Activated CD8-positive, alpha-beta T cell treated with anti-CD3 and anti-CD28 coated beads for 36 hours (primary cell): ENCODE data around the gene FRAT2. TPM values are rescaled to one million over a fixed set of nuclear protein-coding genes. Genes with fewer than 3 reads are reported as not detected.
A peak's percentile ranks its signal among the peaks of the same experiment; 100 is the strongest.

Experiments
- ATAC-seq: fragments of 200-7000 bp; cut with Tn5 transposase; one replicate; pipeline ENCODE4 v1.10.0; 2021; ENCODE audit warnings: mild to moderate bottlenecking, moderate library complexity
- CTCF ChIA-PET: fragments of 350-600 bp; sonication (Branson Sonifier 250); formaldehyde crosslinking; loops from one replicate; lab custom pipeline; 2021; ENCODE audit warnings: antibody characterized with exemption; lab: Charles Lee
- POLR2A ChIA-PET: fragments of 350-600 bp; sonication (Branson Sonifier 250); formaldehyde crosslinking; loops from one replicate; lab custom pipeline; 2021; ENCODE audit warnings: antibody characterized with exemption; lab: Charles Lee
- DNase-seq: peaks from one replicate; pipeline ENCODE4 v3.0.0-alpha.2; 2020
- H3K27ac Mint-ChIP-seq: one replicate; pipeline ENCODE4 v1.8.0; 2021; ENCODE audit warnings: mild to moderate bottlenecking, mixed read lengths
- H3K27me3 Mint-ChIP-seq: one replicate; pipeline ENCODE4 v1.8.0; 2021; ENCODE audit warnings: mixed read lengths
- H3K36me3 Mint-ChIP-seq: one replicate; pipeline ENCODE4 v1.8.0; 2021; ENCODE audit warnings: low read depth, mixed read lengths
- H3K4me1 Mint-ChIP-seq: one replicate; pipeline ENCODE4 v1.8.0; 2021; ENCODE audit warnings: low read depth, mixed read lengths
- H3K4me3 Mint-ChIP-seq: one replicate; pipeline ENCODE4 v1.8.0; 2021; ENCODE audit warnings: mild to moderate bottlenecking, moderate library complexity, mixed read lengths
- H3K9me3 Mint-ChIP-seq: one replicate; pipeline ENCODE4 v1.8.0; 2021; ENCODE audit warnings: mixed read lengths
- CTCF ChIP-seq: fragments of 200-600 bp; IDR thresholded peaks from one replicate; pipeline ENCODE4 v1.8.0; 2022; ENCODE audit warnings: antibody characterized with exemption, mild to moderate bottlenecking
- intact Hi-C: fragments of 100-400 bp; cut with micrococcal nuclease; formaldehyde crosslinking; loops from one replicate; pipeline ENCODE4 v1.10.0; 2022
- total RNA-seq, 2 experiments: library from RNA; stranded (reverse); gene quantifications; one replicate each; pipeline ENCODE4 v1.2.3, GENCODE V29; 2021

The FRAT2 gene
- 1 to 10 TPM; 5.6 to 6.4 TPM for total RNA-seq

GRCh38 chr10:97334370-97335175, at the start of gene FRAT2:
Gene FRAT2 (minus strand): TSS chr10:97334729. CDS start chr10:97334572, 157 bp downstream.
- H3K4me1 Mint-ChIP-seq = peaks cover 36% of the 10 kb centered on the region
- CTCF ChIA-PET = interaction anchor here (1.4 to 6.5 kb wide), 6 partner anchors 9 to 138 kb away, joined by 5 to 40 read pairs (median 10); partner anchors contain the start of gene FRAT1
- POLR2A ChIA-PET = interaction anchor here (0.6 to 8.2 kb wide), 5 partner anchors 12 to 68 kb away, joined by 3 to 82 read pairs (median 4); partner anchors contain the start of gene FRAT1
- no peaks in the 10 kb centered on the region for H3K27me3 Mint-ChIP-seq
- intact Hi-C loops = loop anchor here (5.0 kb wide), 1 partner anchor 52 kb away; no protein-coding TSS in a partner anchor
- peak within 1 kb of the TSS; percentile 77 for H3K4me3 Mint-ChIP-seq
- no peaks in the 10 kb centered on the region for H3K9me3 Mint-ChIP-seq
- peak within 1 kb of the TSS; percentile 86 for H3K27ac Mint-ChIP-seq
- TF ChIP-seq CTCF = no peak
- ATAC-seq = peak; percentile 82
- DNase-seq = peak; percentile 90
- H3K36me3 Mint-ChIP-seq = peaks cover 4% of the 10 kb centered on the region

GRCh38 chr10:97384156-97384555, 49.6 kb upstream of the FRAT2 start:
- no peak for TF ChIP-seq CTCF
- intact Hi-C loops = no loop called here
- peaks cover 23% of the 10 kb centered on the region for H3K36me3 Mint-ChIP-seq
- no peaks in the 10 kb centered on the region for H3K9me3 Mint-ChIP-seq
- H3K4me3 Mint-ChIP-seq = no peak overlapping the region
- ATAC-seq (no peak), DNase-seq (no peak)
- H3K27me3 Mint-ChIP-seq = no peaks in the 10 kb centered on the region
- no peak overlapping the region for H3K27ac Mint-ChIP-seq
- ChIA-PET POLR2A (interaction anchor here (0.7 kb wide), 1 partner anchor 72 kb away, joined by 3 read pairs; no protein-coding TSS in a partner anchor), CTCF (interaction anchor here (0.8 kb wide), 1 partner anchor 311 kb away, joined by 4 read pairs; no protein-coding TSS in a partner anchor)
- no peaks in the 10 kb centered on the region for H3K4me1 Mint-ChIP-seq

GRCh38 chr10:97383159-97383558, 48.6 kb upstream of the FRAT2 start:
- no peak for ATAC-seq
- ChIA-PET POLR2A (interaction anchor here (0.7 to 0.8 kb wide), 2 partner anchors 17 to 71 kb away, joined by 3 read pairs; no protein-coding TSS in a partner anchor), CTCF (no interaction called here)
- no peak for DNase-seq
- H3K9me3 Mint-ChIP-seq = no peaks in the 10 kb centered on the region
- no peak overlapping the region for H3K4me3 Mint-ChIP-seq
- H3K27me3 Mint-ChIP-seq = no peaks in the 10 kb centered on the region
- no peak overlapping the region for H3K27ac Mint-ChIP-seq
- TF ChIP-seq CTCF = no peak
- intact Hi-C loops = no loop called here
- H3K36me3 Mint-ChIP-seq = peaks cover 19% of the 10 kb centered on the region
- no peaks in the 10 kb centered on the region for H3K4me1 Mint-ChIP-seq

- Mint-ChIP-seq H3K36me3 (peaks cover 20% of the 10 kb centered on the region), H3K4me1 (no peaks in the 10 kb centered on the region), H3K27ac (no peak overlapping the region), H3K9me3 (no peaks in the 10 kb centered on the region), H3K4me3 (no peak overlapping the region), H3K27me3 (no peaks in the 10 kb centered on the region)
- ChIA-PET CTCF (no interaction called here), POLR2A (interaction anchor here (1.2 kb wide), 1 partner anchor 9 kb away, joined by 4 read pairs; no protein-coding TSS in a partner anchor)
- intact Hi-C loops = no loop called here
- DNase-seq = no peak
- TF ChIP-seq CTCF = no peak
- no peak for ATAC-seq
Measured at GRCh38 chr10:97381626-97382025, 47.1 kb upstream of the FRAT2 start.

GRCh38 chr10:97380516-97380915, 46.0 kb upstream of the FRAT2 start:
- H3K9me3 Mint-ChIP-seq = no peaks in the 10 kb centered on the region
- H3K27ac Mint-ChIP-seq = no peak overlapping the region
- TF ChIP-seq CTCF = no peak
- no peak for DNase-seq
- H3K4me3 Mint-ChIP-seq = no peak overlapping the region
- CTCF ChIA-PET = no interaction called here
- no peaks in the 10 kb centered on the region for H3K27me3 Mint-ChIP-seq
- H3K4me1 Mint-ChIP-seq = no peaks in the 10 kb centered on the region
- H3K36me3 Mint-ChIP-seq = peaks cover 24% of the 10 kb centered on the region
- ATAC-seq = no peak
- POLR2A ChIA-PET = no interaction called here
- intact Hi-C loops = no loop called here
